GM21360 (cell line): ENCODE results near the gene WNT1.

ENCODE experiments used
- ATAC-seq: cut with Tn5 transposase; IDR thresholded peaks from one replicate; pipeline ENCODE4 v1.9.1; 2021; ENCODE audit warnings: mild to moderate bottlenecking, moderate library complexity; ENCODE audit not compliant: unreplicated experiment

Gene WNT1

GRCh38 chr12:48998497-48999353, 20.6 kb downstream of the WNT1 start:
- no peak for ATAC-seq

- no peak for ATAC-seq
Measured at GRCh38 chr12:48999371-49000131, 21.4 kb downstream of the WNT1 start, which contains the start of gene DDN. DDN (minus strand) TSS chr12:48999375; CDS start chr12:48999287, 88 bp downstream.

- no peak for ATAC-seq
Measured at GRCh38 chr12:49000346-49000745, 22.2 kb downstream of the WNT1 start.

- no peak for ATAC-seq
Measured at GRCh38 chr12:49008943-49009342, 30.8 kb downstream of the WNT1 start.

- no peak for ATAC-seq
Measured at GRCh38 chr12:49010092-49010668, 32.1 kb downstream of the WNT1 start.

- no peak for ATAC-seq
Measured at GRCh38 chr12:49012739-49013138, 34.6 kb downstream of the WNT1 start.

GRCh38 chr12:49013428-49013827, 35.3 kb downstream of the WNT1 start:
- ATAC-seq = no peak

- no peak for ATAC-seq
Measured at GRCh38 chr12:49014547-49014946, 36.4 kb downstream of the WNT1 start.

- ATAC-seq = no peak
Measured at GRCh38 chr12:49015196-49015595, 37.1 kb downstream of the WNT1 start.

GRCh38 chr12:49017891-49018260, 39.8 kb downstream of the WNT1 start:
- peak; percentile 12 for ATAC-seq

GRCh38 chr12:49018261-49019119, 40.4 kb downstream of the WNT1 start, which contains the start of gene PRKAG1:
PRKAG1 (minus strand) TSS chr12:49018776; CDS start chr12:49018740, 36 bp downstream.
- ATAC-seq = peak; percentile 78

- ATAC-seq = peak; percentile 4
Measured at GRCh38 chr12:49019120-49019430, 41.0 kb downstream of the WNT1 start.

- no peak for ATAC-seq
Measured at GRCh38 chr12:49019443-49020324, 41.6 kb downstream of the WNT1 start.

GRCh38 chr12:49020441-49020840, 42.3 kb downstream of the WNT1 start:
- ATAC-seq = no peak

GRCh38 chr12:49021292-49021915, 43.3 kb downstream of the WNT1 start:
- ATAC-seq = no peak

GRCh38 chr12:49022558-49023178, 44.5 kb downstream of the WNT1 start:
- ATAC-seq = no peak

- ATAC-seq = no peak
Measured at GRCh38 chr12:49023812-49024211, 45.7 kb downstream of the WNT1 start.

- no peak for ATAC-seq
Measured at GRCh38 chr12:49024543-49024942, 46.4 kb downstream of the WNT1 start.

GRCh38 chr12:49025463-49025862, 47.3 kb downstream of the WNT1 start:
- no peak for ATAC-seq
